GM19043 (cell line): Measurements from ENCODE around the gene AP3S2.
"Not testable (repeated sequence)": the region's sequence is repeated elsewhere in the genome, so short reads cannot be mapped to it uniquely, and the experiment has no call there.

ENCODE experiments used
- ATAC-seq: cut with Tn5 transposase; IDR thresholded peaks from one replicate; pipeline ENCODE4 v1.9.1; 2021; ENCODE audit warnings: low read depth; ENCODE audit not compliant: unreplicated experiment

AP3S2 gene

GRCh38 chr15:89893696-89894447, at the start of gene AP3S2:
AP3S2 (minus strand) TSS chr15:89893994; CDS start chr15:89893949, 45 bp downstream.
- peak; percentile 80 for ATAC-seq

- no peak for ATAC-seq
Measured at GRCh38 chr15:89939910-89940309, 46.1 kb upstream of the AP3S2 start.

GRCh38 chr15:89939377-89939776, 45.6 kb upstream of the AP3S2 start:
- ATAC-seq: not testable (repeated sequence)

GRCh38 chr15:89937365-89938350, 43.9 kb upstream of the AP3S2 start:
- ATAC-seq: no peak

GRCh38 chr15:89936786-89937265, 43.0 kb upstream of the AP3S2 start:
- ATAC-seq: no peak

- no peak for ATAC-seq
Measured at GRCh38 chr15:89936051-89936785, 42.4 kb upstream of the AP3S2 start.

- ATAC-seq: no peak
Measured at GRCh38 chr15:89932880-89933279, 39.1 kb upstream of the AP3S2 start.

- ATAC-seq: no peak
Measured at GRCh38 chr15:89928421-89928820, 34.6 kb upstream of the AP3S2 start.

- no peak for ATAC-seq
Measured at GRCh38 chr15:89926158-89926557, 32.4 kb upstream of the AP3S2 start.

GRCh38 chr15:89917442-89918101, 23.8 kb upstream of the AP3S2 start:
- ATAC-seq: no peak

- ATAC-seq: no peak
Measured at GRCh38 chr15:89916660-89917059, 22.9 kb upstream of the AP3S2 start.

GRCh38 chr15:89912674-89913396, 19.0 kb upstream of the AP3S2 start, which contains the start of gene ARPIN:
ARPIN (minus strand) TSS chr15:89912952; CDS start chr15:89912835, 117 bp downstream.
- ATAC-seq: no peak

GRCh38 chr15:89912145-89912673, 18.4 kb upstream of the AP3S2 start:
- ATAC-seq: no peak

- no peak for ATAC-seq
Measured at GRCh38 chr15:89910891-89911626, 17.3 kb upstream of the AP3S2 start.

GRCh38 chr15:89909611-89910010, 15.8 kb upstream of the AP3S2 start:
- ATAC-seq: no peak

GRCh38 chr15:89908226-89908625, 14.4 kb upstream of the AP3S2 start:
- no peak for ATAC-seq

GRCh38 chr15:89907289-89907688, 13.5 kb upstream of the AP3S2 start:
- no peak for ATAC-seq

GRCh38 chr15:89905846-89906378, 12.1 kb upstream of the AP3S2 start:
- ATAC-seq: no peak
